Measurements from ENCODE around the gene DGKQ. TPM values are rescaled to one million over a fixed set of nuclear protein-coding genes. Genes with fewer than 3 reads are reported as not detected.

DGKQ gene
- total and polyA plus RNA-seq, 2 of the 13 experiments (the other 11 are each of a cell fraction or from before 2014, with no cell fraction given), result 4.5 to 7.2 TPM

DNA sequence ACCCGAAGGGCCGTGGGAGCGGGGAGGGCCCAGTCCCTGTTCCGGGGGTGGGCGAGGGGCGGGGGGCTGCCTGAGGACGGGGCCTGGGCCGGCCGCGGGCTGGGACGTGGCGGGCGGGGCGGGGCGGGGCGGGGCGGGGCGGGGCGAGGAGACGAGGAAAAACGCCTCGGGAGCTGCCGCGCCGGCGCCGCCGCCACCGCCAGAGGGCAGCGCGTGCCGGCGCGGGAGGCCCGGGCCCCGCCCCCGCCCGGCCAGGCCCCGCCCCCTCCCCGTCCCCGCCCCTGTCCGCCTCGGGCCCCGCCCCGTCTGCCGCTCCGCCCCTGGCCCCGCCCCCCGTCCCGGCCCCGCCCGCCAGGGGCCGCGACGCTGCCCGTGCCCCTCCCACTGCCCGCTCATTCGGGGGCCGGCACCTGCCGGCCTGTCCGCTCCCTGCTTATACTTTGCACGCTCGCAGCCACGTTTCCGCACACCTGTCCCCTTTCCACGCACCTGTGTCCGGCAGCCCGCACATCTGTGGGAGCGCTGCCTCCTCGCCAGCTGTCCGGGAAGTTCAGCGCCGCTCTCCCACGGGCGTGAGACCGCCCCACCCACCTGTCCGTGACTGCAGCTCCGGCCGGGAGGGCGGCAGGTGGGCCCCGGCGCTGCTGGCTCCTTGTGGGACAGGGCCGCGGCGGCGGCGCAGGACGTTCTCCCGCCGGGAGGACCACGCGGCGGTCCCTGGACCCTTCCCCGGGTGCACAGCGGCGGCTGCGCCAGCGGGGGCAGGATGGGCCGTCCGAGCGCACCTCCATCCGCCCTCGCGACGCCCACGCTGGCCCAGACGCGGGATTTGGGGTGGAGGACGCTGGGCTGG lies 36.4 kb upstream of the DGKQ start (continued):
- TF ChIP-seq, protein P1, sequence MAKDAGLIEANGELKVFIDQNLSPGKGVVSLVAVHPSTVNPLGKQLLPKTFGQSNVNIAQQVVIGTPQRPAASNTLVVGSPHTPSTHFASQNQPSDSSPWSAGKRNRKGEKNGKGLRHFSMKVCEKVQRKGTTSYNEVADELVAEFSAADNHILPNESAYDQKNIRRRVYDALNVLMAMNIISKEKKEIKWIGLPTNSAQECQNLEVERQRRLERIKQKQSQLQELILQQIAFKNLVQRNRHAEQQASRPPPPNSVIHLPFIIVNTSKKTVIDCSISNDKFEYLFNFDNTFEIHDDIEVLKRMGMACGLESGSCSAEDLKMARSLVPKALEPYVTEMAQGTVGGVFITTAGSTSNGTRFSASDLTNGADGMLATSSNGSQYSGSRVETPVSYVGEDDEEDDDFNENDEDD (CRISPR knock-in tag; IDR thresholded peaks at IDR 0.05; ENCODE audit: borderline replicate concordance), result no peak
- TF ChIP-seq ZNF878 (CRISPR knock-in tag; IDR thresholded peaks at IDR 0.05), result no peak
- no peak for TF ChIP-seq MATR3 (CRISPR knock-in tag; IDR thresholded peaks at IDR 0.05)
- no peak for TF ChIP-seq ZNF282 (IDR thresholded peaks at IDR 0.05; ENCODE audit: partially characterized antibody)

DNA sequence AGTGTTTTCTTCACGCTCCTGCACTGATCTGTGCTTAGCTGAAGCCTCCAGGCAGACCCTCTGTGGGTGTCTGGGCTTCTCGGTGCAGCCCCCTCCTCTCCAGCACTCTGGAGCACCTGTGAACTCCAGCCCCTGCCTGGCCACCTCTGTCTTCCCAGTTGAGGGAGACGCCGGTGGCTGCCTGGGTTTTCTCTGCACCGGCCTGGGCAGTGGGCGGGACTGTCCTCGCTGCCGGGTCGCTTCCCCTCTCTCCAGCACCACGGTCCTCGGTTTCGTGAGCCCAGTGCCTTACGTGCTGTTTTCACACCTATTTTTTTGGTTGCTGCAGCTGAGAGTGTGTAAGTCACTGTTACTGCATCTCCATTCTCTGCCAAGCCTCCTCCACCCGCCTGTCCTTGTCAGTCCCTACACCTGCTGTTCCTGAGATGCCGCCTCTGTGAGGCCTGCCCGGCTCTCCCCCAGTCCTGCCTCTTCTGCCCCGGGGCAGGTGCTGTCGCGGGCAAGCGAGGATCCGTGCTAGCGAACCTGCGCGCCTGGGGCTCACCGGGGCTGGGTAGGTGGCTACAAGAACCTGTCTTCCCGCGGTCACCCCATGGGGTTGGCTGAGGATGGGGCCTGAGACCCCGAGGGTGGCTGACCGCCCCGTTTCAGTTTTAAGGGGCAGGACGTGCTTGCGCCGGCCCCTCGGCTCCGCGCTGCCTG lies 35.6 kb upstream of the DGKQ start:
- Histone ChIP-seq H4K20me1 (ENCODE audit: insufficient read depth, low read length) (no peaks in the 10 kb centered on the region), H3K4me2 (ENCODE audit: low read depth, low read length) (peak overlapping the region; percentile 100), H3K27ac (ENCODE audit: extremely low read length, insufficient read depth, low read length) (no peak overlapping the region), H3K27me3 (ENCODE audit: control insufficient read depth in 1 of 2, insufficient read depth in 2 of 2, low read length in 2 of 2) (peaks cover 7 to 38% of the 10 kb centered on the region in 2 experiments), H3K4me1 (ENCODE audit: insufficient read depth, low read length) (peaks cover 43% of the 10 kb centered on the region), H3K4me3 (replicated peaks in 1 of 3; ENCODE audit: insufficient read depth in 1 of 3, low read depth in 2 of 3, low read length in 3 of 3) (peak overlapping the region; percentile 63 to 86 (median 69)), H3K9ac (ENCODE audit: insufficient read depth, low read depth, low read length) (peak overlapping the region; percentile 65; the same call in 1 of the 2 replicates), H3K36me3 (replicated peaks in 1 of 2; ENCODE audit: control insufficient read depth in 1 of 2, insufficient read depth in 2 of 2, low read length in 2 of 2) (no peaks in the 10 kb centered on the region), H3K9me3 (ENCODE audit: low read length) (no peaks in the 10 kb centered on the region), H3K79me2 (ENCODE audit: insufficient read depth, low read length) (no peaks in the 10 kb centered on the region), H2AFZ (ENCODE audit: low read length) (no peak overlapping the region)
- in situ Hi-C loops (cut with HindIII; ENCODE audit: extremely low pct_ligation_motif_present, low pct_unique_long_range_greater_than_20kb), result no loop called here
- WGBS (ENCODE audit: low lambda C conversion rate), result 3% methylated on average over 12 of the region's 36 CpGs
- no peak for FAIRE-seq
- CTCF ChIA-PET (ENCODE audit: low intra/inter-chr PET ratio, low total read pairs), result no interaction called here
- ATAC-seq, result peak; percentile 24
- POLR2A ChIA-PET, result no interaction called here
- no peak for DNase-seq (ENCODE audit: low spot score)
- intact Hi-C loops (cut with micrococcal nuclease; ENCODE audit: unreplicated experiment), result loop anchor here (2.0 kb wide), 1 partner anchor 16 kb away; the partner anchor contains the start of gene SLC26A1
- BruUV-seq (replicated peaks), result no TSS peak
- 0 out of 2 replicates have a peak, but pooled peaks have one; percentile 42 for TF ChIP-seq ZIK1 (CRISPR knock-in tag; IDR thresholded peaks at IDR 0.05; ENCODE audit: borderline replicate concordance, low read depth)
- TF ChIP-seq MXD1 (CRISPR knock-in tag; IDR thresholded peaks at IDR 0.05), result peak; percentile 55; the same call in 1 of the 2 replicates
- TF ChIP-seq ARID4A (CRISPR knock-in tag; IDR thresholded peaks at IDR 0.05; ENCODE audit: borderline replicate concordance), result peak; percentile 24; the same call in 1 of the 2 replicates
- TF ChIP-seq TOPORS (CRISPR knock-in tag; IDR thresholded peaks at IDR 0.05), result no peak
- peak; percentile 16; the same call in 1 of the 2 replicates for TF ChIP-seq NRL (CRISPR knock-in tag; IDR thresholded peaks at IDR 0.05; ENCODE audit: borderline replicate concordance)
- TF ChIP-seq FOXO4 (CRISPR knock-in tag; conservative IDR thresholded peaks at IDR 0.05), result 0 out of 2 replicates have a peak, but pooled peaks have one; percentile 49
- no peak for TF ChIP-seq ZFY (CRISPR knock-in tag; IDR thresholded peaks at IDR 0.05)
